K562 (cell line): Measurements from ENCODE around the gene LRP4.

ENCODE experiments used
- HBP1 ChIP-seq: fragments of 450-650 bp; formaldehyde crosslinking; IDR thresholded peaks from 2 replicates; pipeline ENCODE4 v1.4.0; 2022; ENCODE audit warnings: missing genetic modification characterization
- KAT8 ChIP-seq: fragments of 450-650 bp; IDR thresholded peaks from 2 replicates; pipeline ENCODE4 v1.6.1; 2016; ENCODE audit warnings: low read depth, mild to moderate bottlenecking
- MEF2D ChIP-seq: conservative IDR thresholded peaks from 2 replicates; pipeline ENCODE4 v1.6.1; 2016; ENCODE audit warnings: low read depth, missing genetic modification characterization, missing compliant biosample characterization
- NR4A1 ChIP-seq, 2 experiments: fragments of 250-450 bp in 1 of 2; fragments of 450-650 bp in 1 of 2; sonication (Bioruptor Pico) in 1 of 2; IDR thresholded peaks; 2 replicates each; pipeline versions ENCODE4 v1.4.0 to v1.6.1; 2016 to 2020; ENCODE audit warnings: mild to moderate bottlenecking in 2 of 2, missing compliant biosample characterization in 1 of 2, missing genetic modification characterization in 1 of 2, moderate library complexity in 1 of 2
- POLR2A ChIP-seq: fragments of 450-650 bp; conservative IDR thresholded peaks from 2 replicates; pipeline ENCODE4 v1.6.1; 2016
- SPI1 ChIP-seq: IDR thresholded peaks from 2 replicates; pipeline ENCODE4 v1.6.1; 2011; ENCODE audit warnings: low read depth, low read length, control low read depth, borderline replicate concordance
- ZNF140 ChIP-seq: fragments of 250-450 bp; sonication (Bioruptor Pico); IDR thresholded peaks from 2 replicates; pipeline ENCODE4 v1.8.0; 2021; ENCODE audit warnings: moderate library complexity, mild to moderate bottlenecking, inconsistent platforms

- TF ChIP-seq POLR2A (no peak), MEF2D (tag) (no peak), NR4A1 (CRISPR knock-in tag; IDR thresholded peaks at IDR 0.05) (no peak), NR4A1 (tag; IDR thresholded peaks at IDR 0.05) (no peak), SPI1 (no peak), KAT8 (no peak), HBP1 (CRISPR knock-in tag) (no peak), ZNF140 (CRISPR knock-in tag) (no peak)
These were observed 3.4 kb downstream of the LRP4 start for GRCh38 chr11:46914910-46915309.
